Upper lobe of left lung (tissue), 6 donors: Measurements from ENCODE around the gene EEF1AKMT3. TPM values are rescaled to one million over a fixed set of nuclear protein-coding genes. Genes with fewer than 3 reads are reported as not detected.

Experiments
- ATAC-seq, 2 donors: fragments of 200-7000 bp; cut with Tn5 transposase; one replicate each; pipeline ENCODE4 v1.9.1; 2022; ENCODE audit warnings: mild to moderate bottlenecking in 2 of 2, moderate library complexity in 2 of 2; ENCODE audit not compliant: low FRiP score in 2 of 2
- DNase-seq, 2 donors: peaks; one replicate each; pipeline ENCODE4 v3.0.0-alpha.2; 2019 to 2020
- H3K27ac ChIP-seq, 4 donors: fragments of 200-600 bp; sonication (generic); one replicate each; pipeline ENCODE4 v1.5.1; 2016 to 2019
- H3K27me3 ChIP-seq, 4 donors: fragments of 200-600 bp; sonication (generic); one replicate each; pipeline ENCODE4 v1.5.1; 2017 to 2019
- H3K36me3 ChIP-seq, 4 donors: fragments of 200-600 bp; sonication (generic); one replicate each; pipeline ENCODE4 v1.5.1; 2016 to 2019
- H3K4me1 ChIP-seq, 4 donors: fragments of 200-600 bp; sonication (generic); one replicate each; pipeline ENCODE4 v1.5.1; 2018 to 2019
- H3K4me3 ChIP-seq, 4 donors: fragments of 200-600 bp; sonication (generic); one replicate each; pipeline ENCODE4 v1.5.1; 2017 to 2019; ENCODE audit warnings: mild to moderate bottlenecking in 2 of 4, moderate library complexity in 1 of 4
- H3K9me3 ChIP-seq, 4 donors: fragments of 200-600 bp; sonication (generic); one replicate each; pipeline ENCODE4 v1.5.1; 2018 to 2019
- EP300 ChIP-seq, 4 donors: sonication (generic); formaldehyde crosslinking; IDR thresholded peaks; one replicate each; pipeline ENCODE4 v1.5.1; 2017; ENCODE audit warnings: antibody characterized with exemption in 4 of 4, control low read depth in 2 of 4
- POLR2A ChIP-seq, 4 donors: fragments of 450-650 bp; IDR thresholded peaks; one replicate each; pipeline ENCODE4 v1.5.1; 2016 to 2017; ENCODE audit warnings: antibody characterized with exemption in 4 of 4, mild to moderate bottlenecking in 2 of 4
- POLR2AphosphoS5 ChIP-seq, 2 donors: sonication (generic); formaldehyde crosslinking; IDR thresholded peaks; one replicate each; pipeline ENCODE4 v1.5.1; 2017; ENCODE audit warnings: antibody characterized with exemption in 2 of 2
- WGBS, 2 donors: methylation state at CpG; one replicate each; pipeline ENCODE4 v1.1.5; 2017 to 2018; 5-methylcytosine and 5-hydroxymethylcytosine counted together
- total RNA-seq, 6 donors: library from RNA; depleted of rRNA in 4 of 6; stranded (reverse); fragments of >200 nt in 4 of 6; gene quantifications; one replicate each; pipeline versions ENCODE4 v1.1.0 to v1.2.1, GENCODE V29; 2016 to 2021
- TF ChIP-seq, protein P1 (sequence below), 6 experiments: fragments of 450-650 bp in 4 of 6; fragments of 200-600 bp in 2 of 6; sonication (generic) in 2 of 6; IDR thresholded peaks; one replicate each; pipeline ENCODE4 v1.5.1; 2016 to 2019; ENCODE audit warnings: antibody characterized with exemption in 6 of 6
- donor health status: DM: no; HTN: no; CAD: no; lungs with moderate emphysema.
- donor health status: DM: no; HTN: yes; CAD: no; lungs with severe emphysema.

Gene EEF1AKMT3
- total RNA-seq, 6 donors from 2014 or later = 4.2 to 18.3 (median 6.4) TPM

DNA sequence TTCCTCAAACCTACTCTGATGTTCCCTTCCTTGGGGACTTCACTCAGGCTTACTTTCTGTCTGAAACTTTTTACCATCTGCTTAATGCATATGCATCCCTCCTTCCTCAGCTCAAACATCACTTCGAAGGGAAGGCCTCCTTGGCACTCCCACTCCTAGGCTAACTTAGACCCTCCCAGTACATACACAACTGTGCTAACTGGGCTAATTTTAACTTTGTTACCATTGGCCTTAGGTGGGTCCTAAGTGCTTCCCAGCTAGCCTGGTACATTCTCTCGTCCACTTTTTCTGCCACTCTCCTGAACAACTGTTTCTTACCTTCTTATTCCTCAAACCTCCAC is 3.8 kb downstream of the EEF1AKMT3 start:
- 91 to 93% methylated on average over 2 of the region's 2 CpGs for WGBS, 2 donors
- no peaks in the 10 kb centered on the region for H3K9me3 ChIP-seq

DNA sequence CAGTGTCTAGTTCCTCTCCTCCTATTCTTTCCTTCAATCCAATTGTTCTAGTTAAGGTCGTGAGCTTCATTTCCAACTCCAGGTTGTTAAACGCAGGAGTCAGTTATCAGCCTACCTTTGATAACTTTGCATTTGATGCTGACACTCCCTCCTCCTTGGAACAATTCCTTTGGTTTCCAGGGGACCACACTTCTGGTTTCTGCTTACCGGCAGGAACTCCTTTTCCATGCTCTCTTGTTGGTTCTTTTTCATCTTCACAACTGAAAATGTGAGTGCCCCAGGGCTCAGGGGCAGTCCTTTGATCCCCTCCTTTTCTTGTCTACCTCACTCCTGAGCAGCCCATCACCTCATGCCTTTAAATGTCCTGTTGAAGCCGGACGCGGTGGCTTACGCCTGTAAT is 5.0 kb downstream of the EEF1AKMT3 start:
- Histone ChIP-seq H3K9me3 (no peaks in the 10 kb centered on the region), H3K36me3 (peaks cover 0 to 15% (median 3%) of the 10 kb centered on the region in 4 donors), H3K27ac (no peak overlapping the region), H3K4me1 (peaks cover 15 to 34% (median 25%) of the 10 kb centered on the region in 4 donors), H3K4me3 (no peak overlapping the region), H3K27me3 (no peaks in the 10 kb centered on the region)
- no peak for ATAC-seq
- DNase-seq = no peak
- 90 to 96% methylated on average over 7 of the region's 7 CpGs for WGBS, 2 donors
- no peak for TF ChIP-seq POLR2AphosphoS5 (IDR thresholded peaks at IDR 0.05)
- TF ChIP-seq POLR2A (IDR thresholded peaks at IDR 0.05) = no peak
- TF ChIP-seq, protein P1, sequence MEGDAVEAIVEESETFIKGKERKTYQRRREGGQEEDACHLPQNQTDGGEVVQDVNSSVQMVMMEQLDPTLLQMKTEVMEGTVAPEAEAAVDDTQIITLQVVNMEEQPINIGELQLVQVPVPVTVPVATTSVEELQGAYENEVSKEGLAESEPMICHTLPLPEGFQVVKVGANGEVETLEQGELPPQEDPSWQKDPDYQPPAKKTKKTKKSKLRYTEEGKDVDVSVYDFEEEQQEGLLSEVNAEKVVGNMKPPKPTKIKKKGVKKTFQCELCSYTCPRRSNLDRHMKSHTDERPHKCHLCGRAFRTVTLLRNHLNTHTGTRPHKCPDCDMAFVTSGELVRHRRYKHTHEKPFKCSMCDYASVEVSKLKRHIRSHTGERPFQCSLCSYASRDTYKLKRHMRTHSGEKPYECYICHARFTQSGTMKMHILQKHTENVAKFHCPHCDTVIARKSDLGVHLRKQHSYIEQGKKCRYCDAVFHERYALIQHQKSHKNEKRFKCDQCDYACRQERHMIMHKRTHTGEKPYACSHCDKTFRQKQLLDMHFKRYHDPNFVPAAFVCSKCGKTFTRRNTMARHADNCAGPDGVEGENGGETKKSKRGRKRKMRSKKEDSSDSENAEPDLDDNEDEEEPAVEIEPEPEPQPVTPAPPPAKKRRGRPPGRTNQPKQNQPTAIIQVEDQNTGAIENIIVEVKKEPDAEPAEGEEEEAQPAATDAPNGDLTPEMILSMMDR (IDR thresholded peaks at IDR 0.05) = no peak
- TF ChIP-seq EP300 (IDR thresholded peaks at IDR 0.05) = no peak

More for the DNA sequence above, 3.8 kb downstream of the EEF1AKMT3 start:
- DNase-seq (no peak), ATAC-seq (no peak)
- TF ChIP-seq, protein P1 (IDR thresholded peaks at IDR 0.05) = no peak
- TF ChIP-seq EP300 (IDR thresholded peaks at IDR 0.05) (no peak), POLR2AphosphoS5 (IDR thresholded peaks at IDR 0.05) (no peak), POLR2A (IDR thresholded peaks at IDR 0.05) (no peak)
- H3K4me3 ChIP-seq = no peak overlapping the region
- H3K36me3 ChIP-seq = peaks cover 0 to 15% (median 3%) of the 10 kb centered on the region in 4 donors
- no peaks in the 10 kb centered on the region for H3K27me3 ChIP-seq
- peaks cover 14 to 29% (median 19%) of the 10 kb centered on the region in 4 donors for H3K4me1 ChIP-seq
- no peak overlapping the region for H3K27ac ChIP-seq

DNA sequence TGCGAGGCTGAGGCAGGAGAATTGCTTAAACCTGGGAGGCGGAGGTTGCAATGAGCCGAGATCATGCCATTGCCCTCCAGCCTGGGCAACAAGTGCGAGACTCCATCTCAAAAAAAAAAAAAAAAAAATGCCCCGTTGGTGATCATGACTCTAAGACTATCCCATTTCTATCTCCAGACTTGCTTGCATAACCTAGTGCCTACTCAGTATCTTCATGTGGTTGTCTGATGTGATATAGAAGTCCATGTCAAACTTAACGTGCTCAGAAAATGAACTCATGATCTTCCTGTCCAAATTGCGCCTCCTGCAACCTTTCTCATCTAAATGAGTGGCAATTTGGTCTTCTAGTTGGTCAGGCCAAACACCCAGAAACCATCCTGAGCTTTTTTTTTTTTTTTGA is 5.5 kb downstream of the EEF1AKMT3 start:
- DNase-seq = no peak
- no peak for TF ChIP-seq EP300 (IDR thresholded peaks at IDR 0.05)
- TF ChIP-seq POLR2A (IDR thresholded peaks at IDR 0.05) = no peak
- no peak for TF ChIP-seq POLR2AphosphoS5 (IDR thresholded peaks at IDR 0.05)
- TF ChIP-seq, protein P1 (IDR thresholded peaks at IDR 0.05) = no peak
- no peak overlapping the region for H3K4me3 ChIP-seq

DNA sequence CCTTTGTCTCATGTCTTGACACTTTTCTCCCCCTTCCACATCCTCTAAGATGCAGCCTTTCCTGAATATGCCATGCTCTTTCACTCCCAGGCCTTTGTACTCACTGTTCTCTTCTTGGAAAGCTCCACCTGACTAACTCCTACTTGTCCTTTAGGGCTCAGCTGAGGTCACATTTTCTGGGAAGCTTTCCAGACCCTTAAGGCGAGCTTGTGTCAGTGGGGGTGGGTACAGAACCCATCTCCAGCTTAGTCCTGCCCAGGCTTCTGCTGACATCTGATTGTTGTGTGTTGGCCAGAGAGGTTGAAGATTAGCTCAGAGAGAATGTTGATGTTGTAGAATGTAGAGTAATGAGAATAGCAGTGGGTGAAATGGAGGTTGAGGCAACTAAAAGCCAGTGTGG is 7.3 kb downstream of the EEF1AKMT3 start:
- no peak for ATAC-seq
- Histone ChIP-seq H3K27me3 (no peaks in the 10 kb centered on the region), H3K4me1 (peaks cover 20 to 36% (median 28%) of the 10 kb centered on the region in 4 donors), H3K9me3 (no peaks in the 10 kb centered on the region), H3K27ac (no peak overlapping the region), H3K36me3 (peaks cover 0 to 20% (median 3%) of the 10 kb centered on the region in 4 donors), H3K4me3 (no peak overlapping the region)
- DNase-seq = no peak
- TF ChIP-seq POLR2A (IDR thresholded peaks at IDR 0.05) (no peak), POLR2AphosphoS5 (IDR thresholded peaks at IDR 0.05) (no peak), EP300 (IDR thresholded peaks at IDR 0.05) (no peak)
- TF ChIP-seq, protein P1 (IDR thresholded peaks at IDR 0.05) = no peak
- WGBS, 2 donors = 57 to 61% methylated on average over 1 of the region's 1 CpG

More for the DNA sequence above, 5.5 kb downstream of the EEF1AKMT3 start:
- Histone ChIP-seq H3K27ac (no peak overlapping the region), H3K27me3 (no peaks in the 10 kb centered on the region), H3K36me3 (peaks cover 0 to 15% (median 3%) of the 10 kb centered on the region in 4 donors), H3K4me1 (peaks cover 15 to 32% (median 25%) of the 10 kb centered on the region in 4 donors), H3K9me3 (no peaks in the 10 kb centered on the region)
- ATAC-seq = no peak
- WGBS, 2 donors = 89 to 94% methylated on average over 7 of the region's 7 CpGs

DNA sequence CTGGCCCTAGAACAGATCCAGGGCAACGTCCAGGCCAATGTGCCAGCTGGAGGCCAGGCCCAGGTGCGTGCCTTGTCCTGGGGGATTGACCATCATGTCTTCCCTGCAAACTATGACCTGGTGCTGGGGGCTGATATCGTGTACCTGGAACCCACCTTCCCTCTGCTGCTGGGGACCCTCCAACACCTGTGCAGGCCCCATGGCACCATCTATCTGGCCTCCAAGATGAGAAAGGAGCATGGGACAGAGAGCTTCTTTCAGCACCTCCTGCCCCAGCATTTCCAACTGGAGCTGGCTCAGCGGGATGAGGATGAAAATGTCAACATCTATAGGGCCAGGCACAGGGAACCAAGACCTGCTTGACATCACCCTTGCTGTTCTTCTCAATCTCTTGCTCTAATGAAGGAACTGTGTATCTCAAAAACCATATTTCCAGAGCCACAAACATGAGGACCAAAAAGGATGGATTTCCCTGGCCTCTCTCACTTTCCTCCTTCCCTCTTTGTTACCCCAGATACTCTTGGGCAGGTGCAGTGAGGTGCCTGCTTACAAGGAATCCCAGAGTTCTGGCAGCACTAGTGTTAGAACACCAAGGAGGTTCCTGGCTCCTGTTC is 8.0 kb downstream of the EEF1AKMT3 start:
- TF ChIP-seq POLR2AphosphoS5 (IDR thresholded peaks at IDR 0.05) = no peak
- WGBS, 2 donors = 78 to 98% methylated on average over 1 to 4 of the region's 4 CpGs
- Histone ChIP-seq H3K27me3 (no peaks in the 10 kb centered on the region), H3K4me3 (no peak overlapping the region), H3K4me1 (peaks cover 20 to 36% (median 28%) of the 10 kb centered on the region in 4 donors), H3K36me3 (peaks cover 0 to 20% (median 5%) of the 10 kb centered on the region in 4 donors), H3K27ac (peak overlapping the region in 1 of 4 donors; percentile 81), H3K9me3 (no peaks in the 10 kb centered on the region)
- no peak for DNase-seq
- ATAC-seq = no peak
